ENCODE results near the gene EXOC3L2. TPM values are rescaled to one million over a fixed set of nuclear protein-coding genes. Genes with fewer than 3 reads are reported as not detected.

EXOC3L2 gene
- polyA plus RNA-seq, 1 experiment: 0.04 TPM

- DNase-seq (ENCODE audit: low read depth): no peak
- TF ChIP-seq CTCF (IDR thresholded peaks at IDR 0.05; ENCODE audit: insufficient read depth, low read depth, low read length): no peak
- H3K27me3 ChIP-seq (ENCODE audit: control insufficient read depth, insufficient read depth, low read length): 0 out of 2 replicates have a peak, but pooled peaks cover 6% of the 10 kb centered on the region
- no peak overlapping the region for H3K4me3 ChIP-seq (ENCODE audit: low read depth, low read length)
- H3K36me3 ChIP-seq (ENCODE audit: control insufficient read depth, insufficient read depth, low read length): no peaks in the 10 kb centered on the region
- CTCF ChIA-PET: interaction anchor here (1.9 kb wide), 1 partner anchor 174 kb away, joined by 6 read pairs; no protein-coding TSS in a partner anchor
- POLR2A ChIA-PET: no interaction called here
These were observed 82.1 kb downstream of the EXOC3L2 start for GRCh38 chr19:45163156-45163555.

GRCh38 chr19:45162608-45163143 lies 82.5 kb downstream of the EXOC3L2 start:
- no peak for DNase-seq (ENCODE audit: low read depth)
- TF ChIP-seq CTCF (IDR thresholded peaks at IDR 0.05; ENCODE audit: insufficient read depth, low read depth, low read length): no peak
- 0 out of 2 replicates have a peak, but pooled peaks cover 6% of the 10 kb centered on the region for H3K27me3 ChIP-seq (ENCODE audit: control insufficient read depth, insufficient read depth, low read length)
- H3K36me3 ChIP-seq (ENCODE audit: control insufficient read depth, insufficient read depth, low read length): no peaks in the 10 kb centered on the region
- H3K4me3 ChIP-seq (ENCODE audit: low read depth, low read length): no peak overlapping the region
- CTCF ChIA-PET: interaction anchor here (0.6 to 1.9 kb wide), 3 partner anchors 90 to 177 kb away, joined by 4 to 6 read pairs (median 4); no protein-coding TSS in a partner anchor
- POLR2A ChIA-PET: no interaction called here

Other genes starting within 250 kb of the EXOC3L2 start
- 6.7 and 11.6 TPM in 2 replicates for gene RELB, start 243.9 kb downstream of the EXOC3L2 start, polyA plus RNA-seq (2011; rRNA removed)
- gene CLASRP, start 206.4 kb downstream of the EXOC3L2 start, polyA plus RNA-seq (2011; rRNA removed): 13.6 and 15.9 TPM in 2 replicates
- 0.09 TPM in 1 of 2 replicates, not detected in the other for gene ZNF296, start 168.9 kb downstream of the EXOC3L2 start, polyA plus RNA-seq (2011; rRNA removed)
- gene GEMIN7, start 166.1 kb downstream of the EXOC3L2 start, polyA plus RNA-seq (2011; rRNA removed): 17.0 and 25.0 TPM in 2 replicates
- 10.8 and 16.1 TPM in 2 replicates for gene PPP1R37, start 152.2 kb downstream of the EXOC3L2 start, polyA plus RNA-seq (2011; rRNA removed)
- gene NKPD1, start 84.4 kb downstream of the EXOC3L2 start, polyA plus RNA-seq (2011; rRNA removed): 0.02 and 0.05 TPM in 2 replicates
- 9.7 and 15.0 TPM in 2 replicates for gene TRAPPC6A, start 67.2 kb downstream of the EXOC3L2 start, polyA plus RNA-seq (2011; rRNA removed)
- gene BLOC1S3, start 66.6 kb downstream of the EXOC3L2 start, polyA plus RNA-seq (2011; rRNA removed): 7.1 and 8.3 TPM in 2 replicates
- gene MARK4, start 5.9 kb upstream of the EXOC3L2 start, polyA plus RNA-seq (2011; rRNA removed): 10.9 and 17.1 TPM in 2 replicates
- gene CKM, start 77.5 kb upstream of the EXOC3L2 start, polyA plus RNA-seq (2011; rRNA removed): not detected in 2 replicates
- gene KLC3, start 95.3 kb upstream of the EXOC3L2 start, polyA plus RNA-seq (2011; rRNA removed): 0.09 TPM in 1 of 2 replicates, not detected in the other
- gene ERCC2, start 125.2 kb upstream of the EXOC3L2 start, polyA plus RNA-seq (2011; rRNA removed): 63.7 and 94.6 TPM in 2 replicates
- 5.4 and 12.3 TPM in 2 replicates for gene PPP1R13L, start 159.7 kb upstream of the EXOC3L2 start, polyA plus RNA-seq (2011; rRNA removed)
- 3.0 and 3.6 TPM in 2 replicates for gene POLR1G, start 161.2 kb upstream of the EXOC3L2 start, polyA plus RNA-seq (2011; rRNA removed)
- 84.3 and 121 TPM in 2 replicates for gene ERCC1, start 178.5 kb upstream of the EXOC3L2 start, polyA plus RNA-seq (2011; rRNA removed)
- gene FOSB, start 222.6 kb upstream of the EXOC3L2 start, polyA plus RNA-seq (2011; rRNA removed): 2.6 and 4.5 TPM in 2 replicates